A673 (cell line): ENCODE data around the gene P2RX5. TPM values are rescaled to one million over a fixed set of nuclear protein-coding genes. Genes with fewer than 3 reads are reported as not detected.
A peak's percentile ranks its signal among the peaks of the same experiment; 100 is the strongest.

Experiments
- BruUV-seq: library from RNA; stranded (reverse); fragments of 400-500 nt; replicated peaks from 2 replicates; lab custom pipeline; 2021; lab: Mats Ljungman, UMichigan
- CTCF ChIA-PET: fragments of 300-600 bp; sonication (Branson Sonifier 250); formaldehyde crosslinking; loops from one replicate; lab custom pipeline; 2022; ENCODE audit warnings: antibody characterized with exemption; lab: Charles Lee
- POLR2A ChIA-PET: fragments of 300-600 bp; sonication (Branson Sonifier 250); formaldehyde crosslinking; loops from one replicate; lab custom pipeline; 2022; ENCODE audit warnings: antibody characterized with exemption; ENCODE audit not compliant: low non-redundant PET; lab: Charles Lee
- DNase-seq: peaks from one replicate; pipeline ENCODE4 v3.0.0-alpha.2; 2015; ENCODE audit warnings: low spot score
- H3K27ac ChIP-seq: fragments of 200-600 bp; sonication (generic); 2 replicates; pipeline ENCODE4 v1.5.1; 2016; ENCODE audit warnings: mixed run types, low read depth, mild to moderate bottlenecking, mixed read lengths, antibody characterized with exemption, low read length; ENCODE audit not compliant: poor library complexity, severe bottlenecking
- H3K27me3 ChIP-seq: fragments of 200-600 bp; sonication (generic); replicated peaks from 2 replicates; pipeline ENCODE4 v1.6.1; 2017; ENCODE audit warnings: mixed run types, low read depth, mild to moderate bottlenecking, mixed read lengths, antibody characterized with exemption, low read length; ENCODE audit not compliant: insufficient read depth, poor library complexity
- H3K36me3 ChIP-seq: fragments of 200-600 bp; sonication (generic); 2 replicates; pipeline ENCODE4 v1.6.1; 2016; ENCODE audit warnings: mixed run types, mild to moderate bottlenecking, mixed read lengths, antibody characterized with exemption, low read length; ENCODE audit not compliant: insufficient read depth, poor library complexity, severe bottlenecking
- H3K4me1 ChIP-seq: fragments of 200-600 bp; sonication (generic); 2 replicates; pipeline ENCODE4 v1.6.1; 2017; ENCODE audit warnings: mixed run types, mild to moderate bottlenecking, mixed read lengths, antibody characterized with exemption, low read length; ENCODE audit not compliant: insufficient read depth, poor library complexity, severe bottlenecking
- H3K4me3 ChIP-seq: fragments of 200-600 bp; sonication (generic); 2 replicates; pipeline ENCODE4 v1.5.1; 2016; ENCODE audit warnings: low read depth, mixed run types, mild to moderate bottlenecking, mixed read lengths, low read length; ENCODE audit not compliant: poor library complexity, severe bottlenecking
- H3K9me3 ChIP-seq: fragments of 200-600 bp; sonication (generic); 2 replicates; pipeline ENCODE4 v1.6.1; 2016; ENCODE audit warnings: mixed run types, low read depth, mild to moderate bottlenecking, mixed read lengths, antibody characterized with exemption, low read length; ENCODE audit not compliant: poor library complexity, severe bottlenecking
- EZH2 ChIP-seq: fragments of 200-600 bp; sonication (generic); IDR thresholded peaks from 2 replicates; pipeline ENCODE4 v1.6.1; 2017; ENCODE audit warnings: borderline replicate concordance, low read depth, mild to moderate bottlenecking, mixed read lengths, antibody characterized with exemption, low read length; ENCODE audit not compliant: poor library complexity, severe bottlenecking
- intact Hi-C: fragments of 100-400 bp; cut with micrococcal nuclease; formaldehyde crosslinking; loops from one replicate; pipeline ENCODE4 v1.10.0; 2022; ENCODE audit not compliant: unreplicated experiment
- total RNA-seq: library from RNA; stranded (reverse); gene quantifications from 2 replicates; pipeline ENCODE4 v1.2.3, GENCODE V29; 2021
- TF ChIP-seq, protein P1 (sequence below): fragments of 300-800, 200-600 bp; sonication (generic); conservative IDR thresholded peaks from 2 replicates; pipeline ENCODE4 v1.5.1; 2017; ENCODE audit warnings: low read depth, mild to moderate bottlenecking, antibody characterized with exemption, low read length, moderate library complexity, mixed read lengths

Gene P2RX5
- total RNA-seq, 1 experiment from 2014 or later: 0.45 TPM

DNA sequence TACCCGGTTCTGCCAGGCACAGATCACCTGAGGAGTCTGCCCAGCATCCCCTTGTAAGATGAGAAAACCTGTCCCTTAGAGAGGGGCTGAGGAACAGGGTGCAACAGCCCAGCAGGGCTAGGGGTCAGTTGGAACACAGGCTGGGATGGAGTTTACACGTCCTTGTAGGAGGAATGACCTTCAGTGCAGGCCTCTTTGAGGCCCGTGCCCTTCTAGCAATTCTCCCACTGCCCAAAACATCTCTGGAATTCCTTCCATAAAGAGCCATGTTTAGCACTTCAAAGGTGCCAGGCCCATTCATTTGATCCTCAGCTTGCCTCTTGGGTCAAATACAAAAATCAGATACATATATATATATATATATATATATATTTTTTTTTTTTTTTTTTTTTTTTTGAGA, 54.9 kb downstream of the P2RX5 start:
- no peak overlapping the region for H3K4me3 ChIP-seq
- TF ChIP-seq, protein P1, sequence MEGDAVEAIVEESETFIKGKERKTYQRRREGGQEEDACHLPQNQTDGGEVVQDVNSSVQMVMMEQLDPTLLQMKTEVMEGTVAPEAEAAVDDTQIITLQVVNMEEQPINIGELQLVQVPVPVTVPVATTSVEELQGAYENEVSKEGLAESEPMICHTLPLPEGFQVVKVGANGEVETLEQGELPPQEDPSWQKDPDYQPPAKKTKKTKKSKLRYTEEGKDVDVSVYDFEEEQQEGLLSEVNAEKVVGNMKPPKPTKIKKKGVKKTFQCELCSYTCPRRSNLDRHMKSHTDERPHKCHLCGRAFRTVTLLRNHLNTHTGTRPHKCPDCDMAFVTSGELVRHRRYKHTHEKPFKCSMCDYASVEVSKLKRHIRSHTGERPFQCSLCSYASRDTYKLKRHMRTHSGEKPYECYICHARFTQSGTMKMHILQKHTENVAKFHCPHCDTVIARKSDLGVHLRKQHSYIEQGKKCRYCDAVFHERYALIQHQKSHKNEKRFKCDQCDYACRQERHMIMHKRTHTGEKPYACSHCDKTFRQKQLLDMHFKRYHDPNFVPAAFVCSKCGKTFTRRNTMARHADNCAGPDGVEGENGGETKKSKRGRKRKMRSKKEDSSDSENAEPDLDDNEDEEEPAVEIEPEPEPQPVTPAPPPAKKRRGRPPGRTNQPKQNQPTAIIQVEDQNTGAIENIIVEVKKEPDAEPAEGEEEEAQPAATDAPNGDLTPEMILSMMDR: no peak
- TF ChIP-seq EZH2: no peak
- H3K27me3 ChIP-seq: no peaks in the 10 kb centered on the region
- intact Hi-C loops: loop anchor here (10.0 kb wide), 1 partner anchor 596 kb away; no protein-coding TSS in a partner anchor
- ChIA-PET POLR2A (no interaction called here), CTCF (no interaction called here)
- H3K4me1 ChIP-seq: no peaks in the 10 kb centered on the region
- H3K36me3 ChIP-seq: no peaks in the 10 kb centered on the region
- no peak overlapping the region for H3K27ac ChIP-seq
- no TSS peak for BruUV-seq
- DNase-seq: no peak
- H3K9me3 ChIP-seq: no peaks in the 10 kb centered on the region

DNA sequence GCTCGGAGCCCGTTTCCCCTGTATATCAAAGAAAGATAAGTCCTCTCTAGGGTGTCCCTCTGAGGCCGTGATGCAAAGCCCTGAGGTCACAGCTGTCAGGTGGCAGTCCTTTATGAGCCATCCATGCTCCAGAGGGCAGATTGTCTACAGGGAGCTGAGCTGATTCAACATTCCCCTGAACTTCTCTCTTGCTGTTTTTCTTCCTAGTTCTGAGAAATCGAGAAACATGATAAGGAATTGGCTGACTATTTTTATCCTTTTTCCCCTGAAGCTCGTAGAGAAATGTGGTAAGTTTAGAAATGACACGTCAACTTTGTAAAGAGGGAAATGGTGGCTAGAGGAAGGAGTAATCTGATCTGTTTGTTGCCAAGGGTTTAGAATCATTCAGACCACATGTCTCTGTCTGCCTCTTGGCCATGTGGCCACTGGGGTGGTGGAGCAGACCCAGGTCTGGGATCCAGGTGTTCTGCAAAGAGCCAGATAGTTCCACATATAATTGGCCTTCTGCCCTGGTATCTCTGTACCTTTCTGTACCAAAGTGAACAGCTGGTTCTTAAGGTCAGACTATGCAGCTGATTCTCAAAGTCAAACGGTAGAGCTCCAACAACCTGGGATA, 55.9 kb downstream of the P2RX5 start:
- H3K36me3 ChIP-seq: no peaks in the 10 kb centered on the region
- no peak for DNase-seq
- no peak for TF ChIP-seq EZH2
- TF ChIP-seq, protein P1: no peak
- CTCF ChIA-PET: no interaction called here
- no TSS peak for BruUV-seq
- H3K27me3 ChIP-seq: no peaks in the 10 kb centered on the region
- no peaks in the 10 kb centered on the region for H3K4me1 ChIP-seq
- no peak overlapping the region for H3K27ac ChIP-seq
- POLR2A ChIA-PET: no interaction called here
- H3K4me3 ChIP-seq: no peak overlapping the region
- intact Hi-C loops: loop anchor here (10.0 kb wide), 1 partner anchor 595 kb away; no protein-coding TSS in a partner anchor
- no peaks in the 10 kb centered on the region for H3K9me3 ChIP-seq

DNA sequence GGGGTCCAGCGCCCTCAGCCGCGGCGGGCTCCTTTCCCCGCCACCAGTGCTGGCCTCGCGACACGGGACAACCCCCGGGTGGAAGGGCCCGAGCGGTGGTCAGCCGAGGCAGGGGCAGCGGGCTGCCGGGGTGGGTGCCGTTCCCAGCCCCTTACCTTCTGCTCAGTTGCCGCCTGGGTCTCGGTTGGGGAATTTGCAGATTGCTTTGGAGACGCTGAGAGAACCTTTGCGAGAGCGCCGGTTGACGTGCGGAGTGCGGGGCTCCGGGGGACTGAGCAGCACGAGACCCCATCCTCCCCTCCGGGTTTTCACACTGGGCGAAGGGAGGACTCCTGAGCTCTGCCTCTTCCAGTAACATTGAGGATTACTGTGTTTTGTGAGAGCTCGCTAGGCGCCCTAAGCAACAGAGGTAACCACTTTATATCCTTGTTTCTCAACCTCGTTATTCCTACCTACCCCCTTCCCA, 59.0 kb downstream of the P2RX5 start:
- Histone ChIP-seq H3K4me1 (no peaks in the 10 kb centered on the region), H3K27me3 (no peaks in the 10 kb centered on the region), H3K9me3 (no peaks in the 10 kb centered on the region), H3K36me3 (no peaks in the 10 kb centered on the region), H3K27ac (peak overlapping the region; percentile 94), H3K4me3 (peak overlapping the region; percentile 94)
- ChIA-PET CTCF (interaction anchor here (0.8 to 1.0 kb wide), 2 partner anchors 277 to 588 kb away, joined by 3 to 5 read pairs; no protein-coding TSS in a partner anchor), POLR2A (no interaction called here)
- intact Hi-C loops: no loop called here
- TF ChIP-seq, protein P1: no peak
- TF ChIP-seq EZH2: no peak
- TSS peak; percentile 56 for BruUV-seq
- DNase-seq: peak; percentile 17
